Stimulated activated CD4-positive, alpha-beta T cell treated with anti-CD3 and anti-CD28 coated beads, Interleukin-4, amount 100 ng/mL, for 48 hours (primary cell): ENCODE measurements around the gene ACKR2.

Experiments used
- DNase-seq, 2 donors: peaks; one replicate each; pipeline ENCODE4 v3.0.0-alpha.2; 2020; ENCODE audit warnings: low read depth in 2 of 2

ACKR2 gene

GRCh38 chr3:42809202-42809601 lies at the start of gene ACKR2:
TSS of gene ACKR2 (plus strand) at chr3:42809445. CDS start at chr3:42864503, 55,058 bp downstream.
- DNase-seq = no peak

GRCh38 chr3:42762046-42762724 lies 47.1 kb upstream of the ACKR2 start:
- no peak for DNase-seq

DNA sequence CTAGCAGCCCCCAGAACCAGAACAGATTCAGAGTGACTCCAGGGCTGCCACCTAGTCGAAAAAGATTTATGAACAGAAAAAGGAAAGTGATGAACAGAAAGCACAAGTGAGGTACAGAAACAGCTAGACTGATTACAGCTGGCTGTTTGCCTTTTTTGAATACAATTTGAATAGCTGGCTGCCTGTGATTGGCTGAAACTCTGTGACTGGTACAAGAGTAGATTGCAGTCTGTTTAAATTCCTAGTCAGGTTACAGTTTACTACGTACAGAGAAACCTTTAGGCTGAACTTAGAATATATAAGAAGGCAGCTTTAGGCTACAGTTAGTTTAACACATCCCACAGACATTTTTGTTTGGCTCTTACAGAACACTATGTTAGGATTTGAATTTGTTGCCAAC lies 46.2 kb upstream of the ACKR2 start:
- DNase-seq = no peak

DNA sequence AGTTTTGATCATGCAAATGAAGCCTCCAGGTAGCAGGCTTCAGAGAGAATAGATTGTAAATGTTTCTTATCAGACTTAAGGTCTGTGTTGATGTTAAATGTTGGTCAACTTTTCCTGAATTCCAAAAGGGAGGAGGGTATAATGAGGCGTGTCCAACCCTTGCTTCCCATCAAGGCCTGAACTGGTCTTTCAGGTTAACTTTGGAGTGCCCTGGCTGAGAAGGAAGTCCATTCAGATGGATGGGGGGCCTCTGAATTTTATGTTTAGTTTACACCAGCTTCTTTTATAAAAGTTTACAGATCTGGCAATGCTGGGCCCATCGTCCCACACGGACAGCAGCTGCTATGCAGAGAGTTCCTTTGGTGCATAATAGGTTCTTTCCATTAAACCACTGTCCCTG lies 45.1 kb upstream of the ACKR2 start:
- no peak for DNase-seq

GRCh38 chr3:42764561-42765295 lies 44.5 kb upstream of the ACKR2 start:
- DNase-seq = no peak

DNA sequence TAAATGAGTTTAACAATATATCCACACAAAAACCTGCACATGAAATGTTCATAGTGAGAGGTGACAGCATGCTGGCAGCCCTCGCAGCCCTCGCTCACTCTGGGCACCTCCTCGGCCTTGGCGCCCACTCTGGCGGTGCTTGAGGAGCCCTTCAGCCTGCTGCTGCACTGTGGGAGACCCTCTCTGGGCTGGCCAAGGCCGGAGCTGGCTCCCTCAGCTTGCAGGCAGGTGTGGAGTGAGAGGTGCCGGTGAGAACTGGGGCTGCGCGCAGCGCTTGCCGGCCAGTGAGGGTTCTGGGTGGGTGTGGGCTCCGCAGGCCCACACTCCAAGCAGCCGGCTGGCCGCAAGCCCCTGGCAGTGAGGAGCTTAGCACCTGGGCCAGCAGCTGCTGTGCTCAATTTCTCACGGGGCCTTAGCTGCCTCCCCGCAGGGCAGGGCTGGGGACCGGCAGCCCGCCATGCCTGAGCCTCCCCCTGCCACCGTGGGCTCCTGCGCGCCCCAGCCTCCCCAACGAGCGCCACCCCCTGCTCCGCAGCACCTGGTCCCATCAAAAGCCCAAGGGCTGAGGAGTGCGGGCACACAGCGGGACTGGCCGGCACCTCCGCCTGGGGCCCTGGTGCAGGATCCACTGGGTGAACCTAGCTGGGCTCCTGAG lies 39.6 kb upstream of the ACKR2 start:
- no peak for DNase-seq

DNA sequence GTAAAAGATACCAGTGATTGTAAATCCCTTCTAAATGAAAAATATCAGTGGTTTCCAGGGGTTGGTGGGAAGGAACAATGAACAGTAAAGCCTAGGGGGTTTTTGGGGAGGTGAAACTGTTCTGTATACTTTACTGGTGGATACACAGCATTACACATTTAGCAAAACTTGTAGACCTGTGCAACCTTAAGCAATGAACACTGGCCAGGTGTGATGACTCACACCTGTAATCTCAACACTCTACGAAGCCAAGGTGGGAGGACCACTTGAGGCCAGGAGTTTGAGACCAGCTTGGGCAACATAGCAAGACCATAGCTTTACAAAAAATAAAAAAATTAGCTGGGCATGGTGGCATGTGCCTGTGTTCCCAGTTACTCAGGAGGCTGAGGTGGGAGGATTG lies 38.0 kb upstream of the ACKR2 start:
- no peak for DNase-seq

DNA sequence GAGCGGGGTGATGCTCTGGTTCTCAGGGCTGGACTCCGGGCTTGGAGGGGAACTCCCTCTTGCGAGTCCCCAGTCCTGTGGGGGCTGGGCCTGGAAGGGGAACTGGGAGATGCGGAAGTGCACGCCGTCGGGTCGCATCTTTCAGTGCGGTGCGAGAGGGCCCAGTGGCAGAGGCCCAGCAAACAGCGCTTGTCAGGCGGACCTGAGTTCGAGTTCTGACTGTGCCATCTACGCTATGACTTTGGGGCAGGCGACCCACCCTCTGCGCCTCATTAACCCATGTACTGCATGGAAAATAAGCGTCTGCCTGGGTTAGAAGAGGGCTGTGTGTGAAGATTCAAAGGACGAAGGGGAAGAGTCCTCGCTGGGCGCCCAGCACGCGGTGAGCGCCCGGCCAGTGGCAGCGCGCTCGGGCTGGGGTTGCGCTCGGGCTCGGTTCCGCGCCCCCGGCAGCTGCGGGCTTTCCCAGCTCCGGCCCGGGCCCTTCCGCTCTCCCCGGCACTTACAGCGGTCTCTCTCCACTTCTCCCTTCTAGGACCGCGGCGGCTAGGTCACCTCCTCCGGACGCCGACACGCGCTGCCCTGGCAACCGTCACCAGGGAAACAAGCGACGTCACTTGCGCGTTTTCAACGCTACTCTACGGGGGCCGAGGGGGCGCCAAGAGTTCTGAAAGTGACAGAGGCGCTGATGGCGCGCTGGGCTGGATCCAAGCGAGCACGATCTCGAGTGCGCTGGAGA lies 36.4 kb upstream of the ACKR2 start, which contains the start of gene CCDC13:
TSS of gene CCDC13 (minus strand) at position 584 of the 739 bp plus-strand sequence. CDS start 14,908 bp downstream, outside the sequence.
- DNase-seq = peak; percentile 88 to 89

- DNase-seq = no peak
Observed at GRCh38 chr3:42773409-42773751, 35.9 kb upstream of the ACKR2 start.

GRCh38 chr3:42778644-42779043 lies 30.6 kb upstream of the ACKR2 start:
- no peak for DNase-seq

DNA sequence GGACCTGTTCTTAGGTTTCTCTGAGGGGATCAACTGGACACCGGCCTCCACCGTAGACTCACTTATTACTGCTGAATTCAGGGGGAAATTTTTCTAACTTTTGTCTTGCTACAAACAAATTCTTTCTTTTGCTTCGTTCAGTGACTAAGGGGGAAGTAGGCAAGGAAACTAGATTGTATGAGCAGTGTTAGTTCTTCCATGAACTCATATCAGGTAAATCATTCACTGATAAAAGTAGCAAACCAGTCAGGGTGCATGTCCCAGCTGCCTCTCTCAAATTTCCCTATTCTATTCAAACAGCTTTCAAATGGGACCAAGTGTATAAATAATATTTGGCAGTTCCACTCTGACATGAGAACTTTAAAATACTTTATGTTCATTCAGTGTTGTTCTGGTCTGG lies 28.8 kb upstream of the ACKR2 start:
- DNase-seq = no peak

- DNase-seq = no peak
Observed at GRCh38 chr3:42780892-42781700, 28.1 kb upstream of the ACKR2 start.

- no peak for DNase-seq
Observed at GRCh38 chr3:42786212-42786611, 23.0 kb upstream of the ACKR2 start.

- no peak for DNase-seq
Observed at GRCh38 chr3:42786631-42787030, 22.6 kb upstream of the ACKR2 start.

GRCh38 chr3:42790714-42791229 lies 18.5 kb upstream of the ACKR2 start:
- no peak for DNase-seq

- no peak for DNase-seq
Observed at GRCh38 chr3:42795621-42796181, 13.5 kb upstream of the ACKR2 start.

DNA sequence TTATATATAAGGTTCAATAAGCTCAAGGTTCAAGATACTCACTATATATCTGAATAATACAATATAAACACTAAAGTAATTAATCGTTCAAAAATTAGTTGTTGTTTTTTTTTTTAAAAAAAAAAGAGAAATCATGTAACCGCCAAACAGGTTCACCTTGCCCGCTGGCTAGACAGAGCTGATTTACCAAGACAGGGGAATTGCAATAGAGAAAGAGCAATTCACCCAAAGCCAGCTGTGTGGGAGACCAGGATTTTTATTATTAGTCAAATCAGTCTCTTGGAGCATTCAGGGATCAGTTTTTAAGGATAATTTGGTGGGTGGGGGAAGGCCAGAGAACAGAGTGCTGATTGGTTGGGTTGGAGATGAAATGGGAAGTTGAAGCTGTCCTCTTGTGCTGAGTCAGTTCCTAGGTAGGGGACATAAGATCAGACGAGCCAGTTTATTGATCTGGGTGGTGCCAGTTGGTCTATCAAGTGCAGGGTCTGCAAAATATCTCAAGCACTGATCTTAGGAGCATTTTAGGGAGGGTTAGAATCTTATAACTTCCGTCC lies 12.8 kb upstream of the ACKR2 start:
- DNase-seq = no peak

GRCh38 chr3:42799376-42799775 lies 9.9 kb upstream of the ACKR2 start:
- DNase-seq = no peak

- DNase-seq = no peak
Observed at GRCh38 chr3:42800251-42800650, 9.0 kb upstream of the ACKR2 start.

DNA sequence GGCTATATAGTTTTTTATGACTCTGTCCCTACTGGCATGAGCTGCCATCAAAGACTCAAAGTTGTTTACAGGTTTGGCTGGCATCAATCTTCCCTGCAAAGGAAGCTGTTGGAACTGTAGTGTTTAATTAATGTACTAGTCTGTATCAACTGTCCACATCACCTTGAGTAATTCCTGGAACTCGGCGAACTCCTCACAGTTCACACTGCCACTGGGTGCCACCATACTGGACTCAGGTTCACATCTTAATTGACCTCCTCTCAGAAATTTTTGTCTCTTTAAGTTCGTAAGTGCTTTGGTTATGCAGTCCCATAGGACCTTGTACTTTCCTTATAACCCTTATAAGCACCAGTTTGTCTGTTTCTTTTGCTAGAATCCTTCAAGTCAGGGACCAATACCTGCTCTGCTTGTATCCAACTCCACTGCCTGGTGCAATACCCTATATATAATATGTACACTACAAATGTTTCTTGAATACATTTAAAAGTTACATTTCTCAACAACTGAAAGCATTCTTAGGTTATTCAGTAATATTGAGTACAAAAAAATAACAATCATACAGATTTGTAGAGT lies 8.1 kb upstream of the ACKR2 start:
- DNase-seq = no peak
